Hepatocyte (in vitro differentiated cells): ENCODE results near the gene WDR1. TPM values are rescaled to one million over a fixed set of nuclear protein-coding genes. Genes with fewer than 3 reads are reported as not detected.

ENCODE experiments used
- DNase-seq: peaks from one replicate; pipeline ENCODE4 v3.0.0-alpha.2; 2016; ENCODE audit warnings: low spot score
- H2AFZ ChIP-seq: fragments of 200-600 bp; sonication (generic); 2 replicates; pipeline ENCODE4 v1.6.0; 2016; ENCODE audit warnings: antibody characterized with exemption, mild to moderate bottlenecking
- H3K27ac ChIP-seq: fragments of 200-600 bp; sonication (generic); 2 replicates; pipeline ENCODE4 v1.5.1; 2016; ENCODE audit warnings: mild to moderate bottlenecking
- H3K27me3 ChIP-seq: fragments of 200-600 bp; sonication (generic); 2 replicates; pipeline ENCODE4 v1.6.1; 2016
- H3K36me3 ChIP-seq: fragments of 200-600 bp; sonication (generic); replicated peaks from 2 replicates; pipeline ENCODE4 v1.5.1; 2016; ENCODE audit warnings: low read depth; ENCODE audit not compliant: insufficient read depth
- H3K4me1 ChIP-seq: fragments of 200-600 bp; sonication (generic); 2 replicates; pipeline ENCODE4 v1.5.1; 2016; ENCODE audit warnings: mild to moderate bottlenecking, moderate library complexity; ENCODE audit not compliant: insufficient read depth
- H3K4me2 ChIP-seq: fragments of 200-600 bp; sonication (generic); 2 replicates; pipeline ENCODE4 v1.6.0; 2016
- H3K4me3 ChIP-seq: fragments of 200-600 bp; sonication (generic); 2 replicates; pipeline ENCODE4 v1.5.1; 2016; ENCODE audit warnings: mild to moderate bottlenecking
- H3K79me2 ChIP-seq: fragments of 200-600 bp; sonication (generic); 2 replicates; pipeline ENCODE4 v1.6.0; 2017; ENCODE audit warnings: mild to moderate bottlenecking
- H3K9me2 ChIP-seq: fragments of 200-600 bp; sonication (generic); replicated peaks from 2 replicates; pipeline ENCODE4 v1.6.0; 2017; ENCODE audit warnings: mild to moderate bottlenecking; ENCODE audit not compliant: insufficient read depth
- H3K9me3 ChIP-seq: fragments of 200-600 bp; sonication (generic); 2 replicates; pipeline ENCODE4 v1.5.1; 2016; ENCODE audit warnings: low read depth, mild to moderate bottlenecking
- H4K20me1 ChIP-seq: fragments of 200-600 bp; sonication (generic); 2 replicates; pipeline ENCODE4 v1.6.0; 2016; ENCODE audit warnings: mild to moderate bottlenecking; ENCODE audit not compliant: insufficient read depth, poor library complexity, severe bottlenecking
- CTCF ChIP-seq: fragments of 200-600 bp; sonication (generic); IDR thresholded peaks from 2 replicates; pipeline ENCODE4 v1.5.1; 2016; ENCODE audit warnings: antibody characterized with exemption, mild to moderate bottlenecking; ENCODE audit not compliant: poor library complexity
- EZH2 ChIP-seq: fragments of 200-600 bp; sonication (generic); IDR thresholded peaks from 2 replicates; pipeline ENCODE4 v1.6.1; 2016; ENCODE audit warnings: antibody characterized with exemption, mild to moderate bottlenecking, borderline replicate concordance
- EZH2phosphoT487 ChIP-seq: fragments of 200-600 bp; sonication (generic); IDR thresholded peaks from one replicate; pipeline ENCODE4 v1.6.1; 2018; ENCODE audit warnings: antibody characterized with exemption, mild to moderate bottlenecking, low read depth, moderate library complexity; ENCODE audit not compliant: unreplicated experiment, severe bottlenecking
- WGBS: methylation state at CpG from one replicate; pipeline ENCODE4 v1.1.6; 2016; ENCODE audit warnings: low lambda C conversion rate; ENCODE audit errors: missing lambda C conversion rate; 5-methylcytosine and 5-hydroxymethylcytosine counted together
- polyA plus RNA-seq: library from polyadenylated mRNA; unstranded; fragments of >200 nt; fragmentation: Nextera tagmentation; extraction: Ambion mirVana; gene quantifications from 2 replicates; pipeline ENCODE4 v1.2.1, GENCODE V29; 2016
- total RNA-seq: library from RNA; depleted of rRNA; stranded (reverse); fragments of >200 nt; gene quantifications from 2 replicates; pipeline ENCODE4 v1.2.3, GENCODE V29; 2014

Gene WDR1
- total and polyA plus RNA-seq, 2 experiments from 2014 or later, result 176 to 179 TPM

GRCh38 chr4:10123227-10124101 is 6.9 kb upstream of the WDR1 start:
- Histone ChIP-seq H3K36me3 (no peaks in the 10 kb centered on the region), H2AFZ (no peak overlapping the region), H3K9me3 (no peaks in the 10 kb centered on the region), H3K4me3 (no peak overlapping the region), H3K9me2 (no peaks in the 10 kb centered on the region), H3K27me3 (no peaks in the 10 kb centered on the region), H4K20me1 (no peaks in the 10 kb centered on the region), H3K4me1 (peaks cover 40% of the 10 kb centered on the region), H3K4me2 (no peak overlapping the region), H3K79me2 (no peaks in the 10 kb centered on the region), H3K27ac (peak overlapping the region; percentile 97)
- 67% methylated on average over 12 of the region's 12 CpGs for WGBS
- no peak for TF ChIP-seq EZH2phosphoT487
- no peak for TF ChIP-seq EZH2
- TF ChIP-seq CTCF, result no peak
- DNase-seq, result peak; percentile 74

- no peaks in the 10 kb centered on the region for H3K36me3 ChIP-seq
- DNase-seq, result no peak
- H3K27me3 ChIP-seq, result no peaks in the 10 kb centered on the region
- peaks cover 39% of the 10 kb centered on the region for H3K4me1 ChIP-seq
- H3K79me2 ChIP-seq, result no peaks in the 10 kb centered on the region
- H4K20me1 ChIP-seq, result no peaks in the 10 kb centered on the region
- no peaks in the 10 kb centered on the region for H3K9me3 ChIP-seq
- H3K9me2 ChIP-seq, result no peaks in the 10 kb centered on the region
- H2AFZ ChIP-seq, result no peak overlapping the region
- 85% methylated on average over 12 of the region's 12 CpGs for WGBS
- peak overlapping the region; percentile 97 for H3K27ac ChIP-seq
- TF ChIP-seq CTCF (no peak), EZH2phosphoT487 (no peak), EZH2 (no peak)
- H3K4me3 ChIP-seq, result no peak overlapping the region
- peak overlapping the region; percentile 9 for H3K4me2 ChIP-seq
Measured at GRCh38 chr4:10122236-10122932, 5.8 kb upstream of the WDR1 start.

DNA sequence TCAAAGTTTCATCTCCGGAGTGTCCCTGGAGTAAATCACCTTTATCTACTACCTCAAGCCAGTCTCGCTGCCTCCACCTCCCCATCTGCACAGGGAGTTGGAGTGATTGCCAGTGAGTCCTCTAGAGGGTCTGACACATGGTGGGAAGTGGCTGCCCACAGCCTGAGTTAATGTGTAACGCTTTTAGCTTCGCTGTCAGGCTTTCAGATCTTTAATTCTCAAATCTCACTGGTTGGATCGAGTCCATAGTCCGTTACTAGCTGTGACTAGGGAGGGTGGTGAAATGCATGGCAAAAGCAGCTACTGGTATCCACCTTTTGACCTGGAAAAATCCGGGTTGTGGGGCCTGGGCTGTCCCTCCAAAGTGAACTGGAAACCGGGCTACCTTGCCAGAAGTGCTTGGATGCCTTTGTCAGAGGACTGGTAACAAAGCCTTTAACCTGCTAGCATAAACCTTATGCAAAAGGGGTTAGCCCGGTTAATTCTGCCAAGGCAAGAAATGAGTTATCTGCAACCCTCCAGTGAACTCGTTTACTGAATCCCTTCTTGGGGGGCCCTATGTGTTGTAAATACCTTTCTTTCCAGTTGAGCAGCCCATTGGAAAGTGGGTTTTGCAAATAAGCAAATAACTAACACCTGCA is 5.1 kb upstream of the WDR1 start:
- H3K27me3 ChIP-seq, result no peaks in the 10 kb centered on the region
- no peaks in the 10 kb centered on the region for H3K9me3 ChIP-seq
- H4K20me1 ChIP-seq, result no peaks in the 10 kb centered on the region
- no peaks in the 10 kb centered on the region for H3K9me2 ChIP-seq
- H3K36me3 ChIP-seq, result no peaks in the 10 kb centered on the region
- H3K4me2 ChIP-seq, result peak overlapping the region; percentile 46
- peaks cover 39% of the 10 kb centered on the region for H3K4me1 ChIP-seq
- H3K4me3 ChIP-seq, result no peak overlapping the region
- no peak overlapping the region for H2AFZ ChIP-seq
- 63% methylated on average over 10 of the region's 10 CpGs for WGBS
- H3K27ac ChIP-seq, result peak overlapping the region; percentile 97
- TF ChIP-seq EZH2phosphoT487, result no peak
- TF ChIP-seq CTCF, result no peak
- DNase-seq, result peak; percentile 51
- no peaks in the 10 kb centered on the region for H3K79me2 ChIP-seq
